Esophagus squamous epithelium (tissue), 4 donors: ENCODE measurements around the gene CAMTA1.

ENCODE experiments used
- POLR2A ChIP-seq, 4 donors: fragments of 450-650 bp; IDR thresholded peaks; one replicate each; pipeline ENCODE4 v1.6.1; 2017; ENCODE audit warnings: antibody characterized with exemption in 4 of 4, mild to moderate bottlenecking in 4 of 4, moderate library complexity in 3 of 4
- TF ChIP-seq, protein P1 (sequence below), 6 experiments: fragments of 450-650 bp in 4 of 6; fragments of 200-600 bp in 2 of 6; sonication (generic) in 2 of 6; IDR thresholded peaks; one replicate each; pipeline ENCODE4 v1.5.1; 2016 to 2019; ENCODE audit warnings: antibody characterized with exemption in 6 of 6, mild to moderate bottlenecking in 4 of 6, moderate library complexity in 4 of 6

DNA sequence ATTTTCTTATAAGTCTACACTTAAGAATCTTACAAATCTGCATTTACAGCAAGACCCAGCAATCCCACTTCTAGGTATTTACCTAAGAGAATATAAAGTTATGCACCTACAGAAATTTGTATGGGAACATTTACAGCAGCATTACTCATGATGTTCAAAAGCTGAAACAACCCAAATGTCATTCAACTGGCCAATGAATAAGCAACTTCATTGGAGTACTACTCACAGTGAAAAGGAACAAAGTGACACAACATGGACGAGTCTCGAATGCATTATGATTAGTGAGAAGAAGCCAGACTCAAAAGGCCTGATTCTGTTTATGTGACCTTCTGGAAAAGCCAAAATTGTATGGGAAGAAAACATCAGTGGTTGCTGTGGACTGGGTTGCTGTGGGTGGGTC, 116.9 kb downstream of the CAMTA1 start:
- TF ChIP-seq, protein P1, sequence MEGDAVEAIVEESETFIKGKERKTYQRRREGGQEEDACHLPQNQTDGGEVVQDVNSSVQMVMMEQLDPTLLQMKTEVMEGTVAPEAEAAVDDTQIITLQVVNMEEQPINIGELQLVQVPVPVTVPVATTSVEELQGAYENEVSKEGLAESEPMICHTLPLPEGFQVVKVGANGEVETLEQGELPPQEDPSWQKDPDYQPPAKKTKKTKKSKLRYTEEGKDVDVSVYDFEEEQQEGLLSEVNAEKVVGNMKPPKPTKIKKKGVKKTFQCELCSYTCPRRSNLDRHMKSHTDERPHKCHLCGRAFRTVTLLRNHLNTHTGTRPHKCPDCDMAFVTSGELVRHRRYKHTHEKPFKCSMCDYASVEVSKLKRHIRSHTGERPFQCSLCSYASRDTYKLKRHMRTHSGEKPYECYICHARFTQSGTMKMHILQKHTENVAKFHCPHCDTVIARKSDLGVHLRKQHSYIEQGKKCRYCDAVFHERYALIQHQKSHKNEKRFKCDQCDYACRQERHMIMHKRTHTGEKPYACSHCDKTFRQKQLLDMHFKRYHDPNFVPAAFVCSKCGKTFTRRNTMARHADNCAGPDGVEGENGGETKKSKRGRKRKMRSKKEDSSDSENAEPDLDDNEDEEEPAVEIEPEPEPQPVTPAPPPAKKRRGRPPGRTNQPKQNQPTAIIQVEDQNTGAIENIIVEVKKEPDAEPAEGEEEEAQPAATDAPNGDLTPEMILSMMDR (IDR thresholded peaks at IDR 0.05) = no peak
- TF ChIP-seq POLR2A (IDR thresholded peaks at IDR 0.05) = no peak
